COLO668 (cell line): Measurements from ENCODE around the gene B4GAT1.
A peak's percentile ranks its signal among the peaks of the same experiment; 100 is the strongest.

Experiments
- DNase-seq: peaks from one replicate; lab custom pipeline; 2025; ENCODE audit not compliant: unreplicated experiment; lab: John Stamatoyannopoulos, UW

The B4GAT1 gene

DNA sequence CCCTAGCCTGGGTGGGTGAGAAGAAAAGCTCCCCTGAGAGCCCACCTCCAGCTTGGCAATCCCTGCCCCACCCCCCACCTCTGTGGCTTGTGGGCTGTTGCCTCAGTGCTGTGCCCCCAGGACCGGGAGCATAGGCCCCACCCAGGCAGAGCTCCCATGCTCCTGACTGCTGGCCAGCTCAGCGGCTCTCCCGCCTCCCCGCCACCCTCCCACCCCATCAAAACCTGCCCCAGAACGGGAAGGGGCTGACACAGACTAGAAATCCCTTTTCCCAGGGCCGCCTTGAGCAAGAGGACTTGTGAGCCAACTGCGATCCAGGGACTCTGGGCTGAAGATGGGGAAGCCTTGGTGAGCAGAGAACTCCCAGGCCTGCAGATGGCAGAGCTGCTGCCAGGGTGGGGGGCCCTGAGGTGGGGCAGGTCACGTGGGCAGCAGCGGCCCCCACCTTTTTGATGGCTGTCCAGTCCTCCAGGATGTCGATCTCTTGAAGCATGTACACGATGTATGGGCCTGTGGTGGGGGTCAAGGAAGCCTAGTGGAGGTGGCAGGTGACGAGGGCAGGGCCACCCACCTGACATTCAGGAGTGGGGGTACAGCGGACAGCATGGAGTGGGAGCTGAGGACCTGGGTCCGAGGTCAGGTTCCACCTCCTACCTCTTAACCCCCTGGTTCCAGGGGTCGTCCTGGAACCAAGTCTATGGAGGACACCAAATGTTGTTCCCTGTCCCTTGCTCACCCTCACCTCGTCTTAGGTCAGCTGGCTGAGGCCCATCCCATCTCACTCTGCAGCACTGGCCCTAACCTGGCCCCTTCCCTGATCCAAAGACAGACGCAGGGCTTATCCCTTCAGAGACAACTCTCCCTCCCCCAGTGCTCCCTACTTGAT, 8.9 kb downstream of the B4GAT1 start:
- DNase-seq = no peak

DNA sequence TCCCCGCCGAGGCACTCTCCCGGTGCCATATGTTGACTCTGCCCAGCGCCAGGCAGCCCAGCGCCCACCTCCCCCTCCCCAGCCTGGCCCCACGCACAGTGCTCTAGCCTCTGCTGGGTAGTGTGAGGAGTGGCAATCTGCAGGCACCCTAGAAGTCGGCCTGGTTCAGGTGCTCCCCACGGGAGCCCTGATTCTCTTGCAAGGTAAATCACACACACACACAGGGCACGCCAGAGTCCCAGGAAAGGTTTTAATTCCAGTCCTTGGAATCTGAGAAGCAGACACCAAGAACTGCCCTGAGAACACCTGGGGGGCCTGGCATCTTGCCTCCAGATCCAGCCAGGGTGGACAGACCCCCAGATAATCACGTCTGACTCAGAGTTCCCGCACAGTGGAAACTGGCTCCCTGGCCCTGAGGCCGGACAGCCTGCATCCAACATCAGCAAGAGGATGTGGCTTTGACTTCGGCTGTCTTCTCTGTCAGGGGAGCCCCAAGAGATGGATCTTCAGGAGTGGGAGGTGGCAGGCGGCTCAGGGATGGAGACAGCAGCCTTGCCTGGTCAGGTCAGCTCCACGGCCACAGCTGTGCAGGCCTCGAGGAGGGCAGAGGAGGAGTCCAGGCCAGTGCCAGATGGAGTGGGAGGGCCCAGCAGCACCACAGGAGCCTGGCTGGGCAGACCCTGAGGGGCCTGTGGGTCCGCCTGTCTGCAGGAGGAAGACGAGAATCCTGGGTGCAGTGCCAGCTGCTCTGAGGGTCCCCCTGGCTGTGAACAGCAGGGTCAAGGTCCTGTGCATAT, 10.1 kb downstream of the B4GAT1 start:
- no peak for DNase-seq

DNA sequence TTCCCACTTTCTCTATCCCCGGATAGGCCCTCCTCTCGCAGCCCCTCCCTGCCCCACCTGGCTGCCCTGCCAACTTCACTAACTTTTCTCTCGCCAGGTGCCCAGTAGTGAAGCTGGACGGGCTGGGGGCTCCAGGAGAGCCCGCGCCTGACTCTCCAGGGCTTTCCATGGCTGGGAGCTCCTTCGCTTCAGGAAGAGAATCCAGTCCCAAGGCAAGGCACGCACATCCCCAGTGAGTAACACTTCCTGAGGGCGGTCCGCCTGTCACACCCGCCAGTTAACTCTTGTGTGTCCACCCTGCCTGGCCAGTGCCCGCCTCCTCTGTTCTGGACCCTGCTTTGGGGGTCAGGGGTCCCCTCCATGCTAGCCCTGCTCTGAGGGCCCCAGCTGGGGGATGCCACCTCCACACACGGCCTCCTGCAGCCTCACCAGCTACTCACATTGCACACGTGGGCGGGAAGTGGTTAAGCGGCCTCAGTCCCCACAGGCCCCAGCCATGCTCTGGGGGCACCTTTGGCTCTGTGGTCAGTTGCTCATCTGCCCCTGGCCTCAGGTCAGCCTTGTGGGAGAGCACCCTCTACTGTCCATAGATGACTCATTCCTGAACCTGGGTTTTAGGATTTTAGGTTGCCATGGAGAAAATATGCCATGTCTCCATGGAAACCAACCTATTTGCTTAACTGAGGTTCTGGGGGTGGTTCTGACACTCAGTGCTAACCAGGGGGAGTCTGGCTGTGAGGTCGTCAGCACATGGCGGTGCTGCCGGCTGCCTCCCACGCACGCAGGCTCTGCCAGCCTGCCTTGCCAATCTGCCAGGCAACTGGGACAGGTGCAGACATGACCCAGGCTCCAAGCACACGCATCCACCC, 11.0 kb downstream of the B4GAT1 start, which contains the start of gene RIN1:
Gene RIN1, minus strand, starts transcription at position 201 of the 869 bp plus-strand sequence. Its CDS starts 32 bp downstream, at position 169.
- peak; percentile 23 for DNase-seq

GRCh38 chr11:66335531-66336233, 11.7 kb downstream of the B4GAT1 start:
- peak; percentile 26 for DNase-seq

GRCh38 chr11:66334605-66335442, 12.6 kb downstream of the B4GAT1 start:
- no peak for DNase-seq

DNA sequence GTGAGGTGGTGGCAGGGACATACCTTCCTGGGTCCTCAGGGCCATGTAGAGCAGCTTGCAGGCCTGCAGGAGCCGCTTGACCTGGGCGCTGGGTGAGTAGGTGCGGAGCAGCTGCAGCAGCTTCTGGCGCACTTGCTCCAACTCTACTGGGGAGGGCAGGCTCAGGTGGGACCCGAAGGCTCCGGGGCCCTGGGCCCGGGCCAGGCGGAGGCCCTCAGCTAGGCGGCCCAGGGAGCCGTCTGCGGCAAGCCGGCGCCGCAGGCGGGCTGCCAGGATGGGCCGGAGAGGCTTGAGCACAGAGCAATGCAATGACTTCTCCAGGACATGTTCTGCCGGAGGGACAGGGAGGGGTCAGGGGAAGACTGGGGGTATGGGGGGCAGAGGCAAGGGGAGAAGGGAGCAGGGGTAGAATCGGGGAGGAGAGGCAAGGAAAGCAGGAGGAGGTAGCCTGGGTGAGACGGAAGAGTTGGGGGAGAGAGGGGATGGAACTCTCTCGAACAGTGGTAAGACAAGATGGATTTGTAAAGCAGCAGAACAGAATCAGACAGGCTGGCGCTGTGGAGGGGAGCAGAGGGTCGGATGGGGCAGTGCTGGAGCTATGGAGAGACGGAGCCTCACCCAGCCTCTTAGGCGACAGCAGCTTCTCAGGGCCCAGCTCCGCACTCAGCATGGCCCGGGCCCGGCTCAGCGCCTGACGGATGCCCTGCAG, 13.4 kb downstream of the B4GAT1 start:
- no peak for DNase-seq

DNA sequence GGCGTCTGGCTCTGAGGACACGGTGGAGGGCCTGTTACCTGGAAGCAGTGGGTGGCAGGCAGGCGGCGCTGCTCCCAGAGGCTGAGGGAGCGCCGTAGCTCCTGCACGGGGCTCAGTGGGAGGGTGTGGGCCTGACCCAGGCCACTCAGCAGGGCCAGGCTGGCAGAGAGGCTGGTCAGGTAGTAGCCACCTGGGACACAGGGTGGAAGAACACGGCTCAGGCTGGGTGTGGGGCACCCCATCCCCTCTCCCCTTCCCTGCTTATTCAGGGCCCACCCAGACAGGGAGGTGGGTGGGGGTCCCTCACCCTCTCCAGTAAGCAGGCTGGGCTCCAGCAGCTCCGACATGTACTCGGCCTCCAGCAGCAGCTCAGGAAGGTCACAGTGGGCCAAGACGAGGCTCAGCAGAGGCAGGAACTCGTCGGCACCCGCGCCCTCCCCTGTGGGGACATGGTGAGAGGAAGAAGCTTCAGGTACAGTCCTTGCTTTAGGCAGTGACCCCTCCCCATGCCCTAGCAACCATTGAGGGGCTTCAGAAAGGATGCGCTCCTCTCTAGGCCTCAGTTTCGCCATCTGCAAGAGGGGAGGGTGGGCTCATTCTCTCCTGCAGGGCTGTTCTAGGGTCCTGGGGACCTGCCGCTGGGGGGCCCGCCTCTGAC, 14.1 kb downstream of the B4GAT1 start:
- no peak for DNase-seq

GRCh38 chr11:66332371-66333219, 14.8 kb downstream of the B4GAT1 start:
- no peak for DNase-seq

GRCh38 chr11:66331542-66332370, 15.7 kb downstream of the B4GAT1 start:
- DNase-seq = no peak

DNA sequence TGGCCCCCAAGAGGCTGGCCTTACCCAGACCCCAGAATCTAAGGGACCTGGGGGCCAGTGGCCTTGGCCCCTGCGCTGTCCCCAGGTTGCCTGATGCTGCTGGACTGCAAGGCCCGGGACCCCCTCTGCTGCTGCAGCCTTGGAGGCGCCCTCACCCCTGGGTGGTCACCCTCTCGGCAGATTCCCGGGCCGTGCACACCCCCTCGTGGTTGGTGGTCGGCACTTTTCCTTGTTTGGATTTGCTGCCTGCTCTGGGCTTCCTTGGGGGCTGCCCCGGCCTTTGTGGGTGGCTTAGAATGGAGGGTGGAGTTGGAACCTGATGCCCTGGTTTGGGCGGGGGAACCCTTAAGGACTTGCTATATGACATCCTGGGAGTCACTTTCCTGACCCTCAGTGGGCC, 16.5 kb downstream of the B4GAT1 start:
- DNase-seq = no peak

DNA sequence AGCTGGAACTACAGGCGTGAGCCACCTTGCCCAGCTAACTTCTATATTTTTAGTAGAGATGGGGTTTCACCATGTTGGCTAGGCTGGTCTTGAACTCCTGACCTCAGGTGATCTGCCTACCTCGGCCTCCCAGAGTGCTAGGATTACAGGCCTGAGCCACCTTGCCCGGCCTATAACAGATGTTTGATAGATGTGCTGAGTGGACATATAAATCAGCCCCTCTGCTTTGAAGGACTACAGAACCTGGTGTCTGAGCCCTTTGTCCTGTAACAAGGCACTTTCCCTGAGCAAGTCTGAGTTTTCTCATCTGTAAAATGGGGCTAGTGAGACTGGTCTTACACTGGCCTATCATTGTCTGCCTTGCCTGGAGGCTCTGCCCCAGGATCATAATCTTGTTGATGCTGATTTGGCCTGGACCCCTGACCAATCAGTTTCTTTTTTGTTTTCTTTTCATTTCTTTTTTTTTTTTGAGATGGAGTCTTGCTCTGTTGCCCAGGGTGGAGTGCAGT, 18.2 kb downstream of the B4GAT1 start:
- DNase-seq = no peak

DNA sequence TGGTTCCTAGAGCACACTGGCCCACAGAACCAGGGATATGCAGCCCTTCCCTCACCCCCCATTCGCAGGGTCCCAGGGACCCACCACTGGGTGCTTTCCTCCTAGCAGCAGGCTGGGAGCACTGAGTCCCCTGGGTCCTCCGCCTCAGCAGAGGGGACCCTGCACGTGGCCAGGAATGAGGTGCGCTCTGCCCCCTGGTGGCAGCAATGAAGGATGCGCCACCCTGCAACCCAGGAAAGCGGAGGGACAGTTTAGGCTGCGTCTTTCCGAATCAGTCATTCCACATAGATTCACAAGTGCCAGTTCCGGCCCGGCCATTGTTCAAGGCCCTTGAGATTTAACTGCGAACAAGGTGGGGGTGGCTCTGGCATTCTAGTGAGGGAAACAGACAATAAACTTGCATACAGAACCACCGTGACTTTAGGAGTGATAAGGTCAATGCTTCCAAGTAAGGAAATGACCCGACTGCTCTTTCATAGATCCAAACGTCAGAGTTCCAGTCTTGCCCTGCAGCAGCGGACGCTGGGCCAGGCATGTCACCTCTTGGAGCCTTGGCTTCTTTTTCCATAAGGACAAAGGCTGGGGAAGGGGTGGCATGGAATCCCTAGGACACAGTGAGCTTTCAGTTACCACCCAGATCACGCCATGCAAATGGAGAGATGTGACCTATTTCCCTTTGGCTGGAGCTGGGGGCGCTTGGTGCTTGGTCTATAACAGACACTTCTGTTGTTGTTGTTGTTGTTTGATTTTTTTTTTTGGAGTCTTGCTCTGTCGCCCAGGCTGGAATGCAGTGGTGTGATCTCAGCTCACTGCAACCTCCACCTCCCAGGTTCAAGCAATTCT, 18.9 kb downstream of the B4GAT1 start:
- DNase-seq = peak; percentile 69

- DNase-seq = no peak
Measured at GRCh38 chr11:66328031-66328301, 19.5 kb downstream of the B4GAT1 start.

- DNase-seq = no peak
Measured at GRCh38 chr11:66327171-66328030, 20.0 kb downstream of the B4GAT1 start.
